ENCODE measurements around the gene SPIN1. TPM values are rescaled to one million over a fixed set of nuclear protein-coding genes. Genes with fewer than 3 reads are reported as not detected.

SPIN1 gene
- total and polyA plus RNA-seq, 5 donors, result 26.3 to 78.4 (median 73.9) TPM

GRCh38 chr9:88524911-88525310 is 136.7 kb downstream of the SPIN1 start:
- intact Hi-C loops (cut with DNase I), result no loop called here
- DNase-seq (no peak), ATAC-seq (no peak)
- H3K27ac ChIP-seq (ENCODE audit: low read length), result no peak overlapping the region
- H3K4me1 ChIP-seq (ENCODE audit: control insufficient read depth, insufficient read depth, low read length), result no peaks in the 10 kb centered on the region
- H3K9me3 ChIP-seq (ENCODE audit: control insufficient read depth, low read length), result no peaks in the 10 kb centered on the region
- 89% methylated on average over 8 of the region's 8 CpGs for WGBS
- H3K27me3 ChIP-seq (ENCODE audit: control insufficient read depth, insufficient read depth), result no peaks in the 10 kb centered on the region
- no peak overlapping the region for H3K4me3 ChIP-seq (ENCODE audit: low read length)

GRCh38 chr9:88527618-88528017 is 139.4 kb downstream of the SPIN1 start:
- DNase-seq (no peak), ATAC-seq (no peak)
- Histone ChIP-seq H3K27ac (ENCODE audit: low read length) (no peak overlapping the region), H3K4me3 (ENCODE audit: low read length) (no peak overlapping the region), H3K4me1 (ENCODE audit: control insufficient read depth, insufficient read depth, low read length) (no peaks in the 10 kb centered on the region), H3K27me3 (ENCODE audit: control insufficient read depth, insufficient read depth) (no peaks in the 10 kb centered on the region), H3K9me3 (ENCODE audit: control insufficient read depth, low read length) (no peaks in the 10 kb centered on the region)
- WGBS, result 82% methylated on average over 7 of the region's 7 CpGs
- intact Hi-C loops (cut with DNase I), result no loop called here

Other genes starting within 250 kb of the SPIN1 start
- gene SPATA31C2, start 250.0 kb upstream of the SPIN1 start, total RNA-seq, result not detected
- gene SPATA31C2, start 250.0 kb upstream of the SPIN1 start, polyA plus RNA-seq, result not detected
- under 1 TPM in 2 of 4 donors, not detected in 2; 0.23 to 0.25 TPM for gene NXNL2, start 146.7 kb downstream of the SPIN1 start, total RNA-seq
- gene NXNL2, start 146.7 kb downstream of the SPIN1 start, polyA plus RNA-seq, result 0.07 TPM